OCI-LY7 (cell line): ENCODE data around the gene MIDN.

Experiments
- CTCF ChIP-seq: fragments of 200-600 bp; sonication (generic); conservative IDR thresholded peaks from 2 replicates; pipeline ENCODE4 v1.5.1; 2014; ENCODE audit warnings: mild to moderate bottlenecking, antibody characterized with exemption, low read length, moderate library complexity, mixed read lengths
- EZH2phosphoT487 ChIP-seq: fragments of 200-600 bp; sonication (generic); IDR thresholded peaks from 2 replicates; pipeline ENCODE4 v1.6.1; 2018; ENCODE audit warnings: low read depth, borderline replicate concordance, mild to moderate bottlenecking, mixed run types, antibody characterized with exemption, low read length, moderate library complexity, mixed read lengths

GRCh38 chr19:1231729-1232637 is 16.4 kb upstream of the MIDN start:
- TF ChIP-seq CTCF: no peak
- TF ChIP-seq EZH2phosphoT487: no peak
